Measurements from ENCODE around the gene ANKRD17.

ANKRD17 gene

GRCh38 chr4:73197220-73197619 is 61.4 kb downstream of the ANKRD17 start:
- DNase-seq: no peak

- no peak for DNase-seq
Observed at GRCh38 chr4:73194064-73194463, 64.5 kb downstream of the ANKRD17 start.

DNA sequence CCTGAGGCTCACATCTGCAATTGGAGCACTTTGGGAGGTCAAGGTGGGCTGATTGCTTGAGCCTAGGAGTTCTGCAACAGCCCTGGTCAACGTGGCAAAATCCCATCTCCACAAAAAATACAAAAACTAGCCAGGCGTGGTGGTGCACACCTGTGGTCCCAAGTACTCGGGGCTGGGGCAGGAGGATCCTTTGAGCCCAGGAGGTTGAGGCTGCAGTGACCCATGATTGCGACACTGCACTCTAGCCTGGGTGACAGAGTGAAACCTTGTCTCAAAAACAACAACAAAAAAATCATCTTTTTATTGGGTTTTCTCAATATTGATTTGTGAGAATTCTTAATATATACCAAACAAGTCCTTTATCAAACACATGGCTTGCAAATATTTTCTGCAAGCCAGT is 64.9 kb downstream of the ANKRD17 start:
- DNase-seq: no peak

- DNase-seq: no peak
Observed at GRCh38 chr4:73193155-73193554, 65.4 kb downstream of the ANKRD17 start.

GRCh38 chr4:73189274-73189810 is 69.3 kb downstream of the ANKRD17 start:
- DNase-seq: no peak

DNA sequence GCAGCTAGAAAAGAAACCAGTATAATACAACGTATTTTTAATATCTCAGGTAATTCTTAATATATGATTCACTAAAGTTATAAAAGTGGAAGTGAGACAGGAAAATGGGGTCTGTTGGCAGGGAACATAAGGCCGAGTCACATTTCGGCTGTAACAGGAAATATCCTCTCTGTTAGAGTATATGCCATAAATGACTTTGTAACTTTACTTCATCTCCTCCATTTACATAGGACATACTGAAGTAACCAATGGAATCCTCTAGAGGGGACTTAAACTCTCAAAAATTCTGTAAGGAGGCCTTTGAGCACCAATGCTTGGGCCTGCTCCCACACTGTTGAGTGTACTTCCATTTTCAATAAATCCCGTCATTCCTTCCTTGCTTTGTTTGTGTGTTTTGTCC is 71.3 kb downstream of the ANKRD17 start:
- no peak for DNase-seq

GRCh38 chr4:73185903-73186302 is 72.7 kb downstream of the ANKRD17 start:
- no peak for DNase-seq

DNA sequence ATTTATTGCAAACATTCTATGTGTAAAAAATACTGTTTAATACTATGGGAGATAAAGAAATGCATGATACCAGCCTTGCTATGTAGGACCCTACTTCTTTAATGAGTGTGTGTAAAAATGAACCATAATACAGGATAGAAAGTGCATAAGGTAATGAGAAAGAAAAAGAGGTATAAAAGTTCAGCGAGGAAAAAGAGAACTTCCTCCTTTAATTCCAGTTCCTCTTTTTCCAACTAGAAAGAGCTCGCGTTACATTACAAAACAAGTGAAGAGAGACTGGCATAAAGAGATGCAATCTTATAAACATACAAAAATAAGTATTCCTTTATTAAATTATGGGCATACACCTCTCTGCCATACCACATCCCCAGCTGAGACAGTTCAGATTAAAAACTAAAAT is 77.4 kb downstream of the ANKRD17 start:
- DNase-seq: no peak

GRCh38 chr4:73178389-73178788 is 80.2 kb downstream of the ANKRD17 start:
- no peak for DNase-seq

- DNase-seq: no peak
Observed at GRCh38 chr4:73172161-73172560, 86.4 kb downstream of the ANKRD17 start.

DNA sequence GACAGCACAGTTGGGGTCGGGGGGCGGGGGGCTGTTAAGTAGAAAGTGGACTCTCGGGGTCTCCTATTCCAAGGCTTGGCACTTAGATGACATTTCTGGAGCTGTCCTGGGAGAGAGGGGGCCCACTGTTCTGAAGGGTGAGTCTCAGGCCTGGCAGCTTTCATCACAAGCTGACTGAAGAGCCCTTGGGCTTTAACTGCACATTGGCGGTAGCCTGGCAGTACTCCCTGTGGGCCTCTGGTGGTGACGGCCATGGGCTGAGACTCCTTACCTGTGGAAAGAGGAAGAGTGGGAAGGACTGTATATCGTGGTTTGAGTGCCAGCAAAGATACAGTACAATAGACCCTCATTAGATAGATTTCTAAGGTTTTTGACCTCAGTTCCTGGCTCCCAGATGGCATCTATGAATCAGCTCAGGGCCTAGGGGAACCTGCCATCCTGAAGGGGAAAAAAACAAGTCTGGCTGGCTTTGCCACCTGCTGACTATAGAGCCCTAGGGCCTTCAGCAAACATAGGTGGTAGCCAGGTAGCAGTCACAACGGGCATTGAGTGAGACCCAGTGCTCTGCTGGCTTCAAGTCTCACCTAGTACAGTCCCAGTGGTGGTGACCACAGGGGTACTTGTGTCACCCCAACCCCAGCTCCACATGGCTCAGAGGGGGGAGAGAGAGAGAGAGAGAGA is 87.9 kb downstream of the ANKRD17 start:
- no peak for DNase-seq

DNA sequence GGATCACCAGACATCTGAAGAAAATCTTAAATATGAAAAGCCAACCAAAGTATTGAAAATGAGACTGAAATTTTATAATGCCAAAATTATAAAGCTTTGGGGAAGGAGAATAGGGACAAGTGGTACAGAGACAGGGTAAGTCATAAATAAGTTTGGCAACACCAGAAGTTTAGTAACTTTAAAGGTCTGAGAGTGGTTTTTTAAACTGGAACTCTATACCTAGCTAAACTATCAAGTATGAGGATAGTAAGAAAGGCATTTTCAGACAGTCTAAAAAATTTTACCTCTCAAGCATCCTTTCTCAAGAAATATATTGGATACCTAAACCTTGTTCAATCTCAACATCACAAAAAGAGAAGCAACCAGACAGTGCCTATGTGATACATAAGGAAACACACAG is 92.4 kb downstream of the ANKRD17 start:
- DNase-seq: no peak

DNA sequence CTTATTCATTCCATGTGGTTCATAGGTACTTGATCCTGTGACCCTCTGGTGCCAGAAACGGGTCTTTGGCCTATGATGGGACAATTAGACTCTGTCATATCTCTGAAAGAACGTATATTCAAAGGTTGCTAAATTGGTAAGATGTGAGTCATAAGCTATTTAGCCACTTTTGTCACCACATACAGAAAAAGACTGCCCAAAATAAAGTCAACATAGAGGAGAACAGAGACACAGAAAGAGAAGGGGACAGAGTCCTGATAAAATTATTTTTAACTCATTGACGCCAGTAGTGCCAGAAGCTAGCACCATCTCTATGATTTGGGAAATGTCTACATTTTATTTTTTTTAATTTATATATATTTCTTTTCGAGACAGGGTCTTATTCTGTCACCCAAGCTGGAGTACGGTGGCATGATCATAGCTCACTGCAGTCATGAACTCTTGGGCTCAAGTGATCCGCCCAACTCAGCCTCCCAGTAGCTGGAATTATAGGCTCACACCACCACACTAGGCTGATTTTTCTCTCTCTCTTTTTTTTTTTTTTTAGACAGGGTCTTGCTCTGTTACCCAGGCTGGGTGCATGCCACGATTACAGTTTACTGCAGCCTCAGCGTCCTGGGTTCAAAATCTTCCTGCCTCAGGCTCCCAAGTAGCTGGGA is 96.9 kb downstream of the ANKRD17 start:
- DNase-seq: no peak

- DNase-seq: no peak
Observed at GRCh38 chr4:73156394-73156793, 102.2 kb downstream of the ANKRD17 start.

DNA sequence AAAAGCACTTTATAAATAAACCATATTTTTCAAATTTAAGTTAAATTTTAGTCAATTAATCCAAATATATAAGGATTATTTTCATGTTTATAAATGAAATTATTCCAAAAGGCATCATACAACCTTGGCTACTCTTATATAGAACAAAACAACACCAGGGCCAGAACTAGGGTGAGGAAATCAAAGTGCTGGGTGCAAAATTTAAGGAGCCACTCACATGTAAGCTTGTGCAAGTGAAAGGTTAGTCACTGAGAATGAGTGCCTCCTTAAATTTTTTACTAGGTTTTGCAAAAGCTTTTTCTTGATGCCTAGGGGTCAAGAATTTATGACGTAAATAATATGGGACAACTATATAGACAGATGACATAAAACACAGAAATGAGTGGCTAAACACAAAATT is 105.7 kb downstream of the ANKRD17 start:
- no peak for DNase-seq

DNA sequence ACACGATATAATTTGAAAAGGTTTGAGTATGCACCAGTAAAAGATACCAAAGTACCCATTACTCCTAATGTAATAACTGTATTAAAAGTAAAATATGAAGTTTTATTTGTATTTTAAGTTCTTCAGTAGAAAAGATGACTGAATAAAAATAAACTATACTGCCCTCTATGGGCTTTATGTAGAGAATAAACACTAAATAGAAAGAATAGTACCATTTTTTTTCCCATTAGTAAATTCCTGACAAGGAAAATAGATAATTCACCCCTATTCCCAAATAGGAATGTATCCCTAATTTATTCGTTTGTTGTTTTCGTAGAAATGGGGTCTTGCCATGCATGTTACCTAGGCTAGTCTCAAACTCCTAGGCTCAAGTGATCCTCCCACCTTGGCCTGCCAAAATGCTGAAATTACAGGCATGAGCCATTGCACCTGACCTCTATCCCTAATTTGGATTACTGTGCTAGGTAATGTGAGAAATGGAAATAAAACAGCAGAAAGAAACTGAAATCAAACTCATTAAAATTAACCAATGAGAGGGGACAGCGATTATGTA is 115.5 kb downstream of the ANKRD17 start:
- no peak for DNase-seq

- DNase-seq: no peak
Observed at GRCh38 chr4:73139991-73140390, 118.6 kb downstream of the ANKRD17 start.

DNA sequence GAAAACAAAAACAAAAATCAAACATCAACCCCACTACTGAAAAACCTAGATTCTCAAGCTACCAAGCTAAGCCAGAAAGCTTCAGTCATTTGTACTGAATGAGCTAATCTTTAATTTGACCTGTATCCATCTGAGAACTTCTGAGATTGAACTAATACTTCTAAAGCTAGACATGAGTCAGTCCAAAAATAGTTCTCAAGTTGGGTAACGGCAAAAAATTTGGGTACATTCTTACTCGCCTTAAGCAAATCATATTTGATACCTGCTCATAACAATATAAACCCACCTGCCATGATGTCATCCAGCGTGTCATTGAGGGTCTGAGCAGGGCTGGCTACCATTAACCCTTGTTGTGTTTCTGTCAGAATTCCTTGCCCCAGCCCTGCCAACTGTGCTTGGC is 119.4 kb downstream of the ANKRD17 start:
- DNase-seq: no peak

DNA sequence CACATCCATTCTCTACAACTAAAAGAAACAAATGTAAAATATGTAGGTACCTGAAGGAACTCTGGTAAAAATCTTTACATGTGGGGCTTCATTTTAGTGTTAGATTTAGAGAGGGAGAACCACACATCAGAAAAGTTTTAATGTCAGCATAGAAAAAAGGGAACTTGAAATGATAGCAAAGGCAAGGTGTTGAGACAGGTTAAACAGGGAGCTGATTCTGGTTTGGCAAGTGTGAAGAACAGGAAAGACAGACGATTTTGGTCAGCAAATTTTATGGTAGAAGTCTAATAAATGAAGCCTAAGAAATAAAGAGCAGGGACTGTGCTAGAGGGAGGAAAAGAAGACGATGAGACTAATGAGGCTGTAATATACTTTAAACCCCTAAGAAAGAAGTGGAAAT is 121.5 kb downstream of the ANKRD17 start:
- DNase-seq: no peak

- no peak for DNase-seq
Observed at GRCh38 chr4:73133784-73134183, 124.8 kb downstream of the ANKRD17 start.

DNA sequence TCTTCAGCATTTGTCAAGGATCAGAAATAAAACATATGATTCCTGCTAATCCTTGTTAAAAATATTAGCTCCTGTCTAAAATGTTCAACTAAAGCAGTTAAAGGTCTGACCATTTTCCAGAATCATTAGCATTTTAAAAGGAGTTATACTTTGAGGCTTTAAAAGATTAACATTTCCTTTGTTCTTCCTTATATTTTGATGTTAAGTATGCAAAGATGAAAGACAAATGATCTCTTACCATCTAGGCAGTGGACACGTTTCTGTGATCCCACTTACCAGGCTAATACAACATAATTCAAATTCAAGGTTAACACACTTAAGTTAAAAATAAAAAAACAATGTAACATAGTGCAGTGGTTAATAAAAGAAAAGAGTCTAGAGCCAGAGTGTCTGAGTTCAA is 127.3 kb downstream of the ANKRD17 start:
- DNase-seq: no peak

DNA sequence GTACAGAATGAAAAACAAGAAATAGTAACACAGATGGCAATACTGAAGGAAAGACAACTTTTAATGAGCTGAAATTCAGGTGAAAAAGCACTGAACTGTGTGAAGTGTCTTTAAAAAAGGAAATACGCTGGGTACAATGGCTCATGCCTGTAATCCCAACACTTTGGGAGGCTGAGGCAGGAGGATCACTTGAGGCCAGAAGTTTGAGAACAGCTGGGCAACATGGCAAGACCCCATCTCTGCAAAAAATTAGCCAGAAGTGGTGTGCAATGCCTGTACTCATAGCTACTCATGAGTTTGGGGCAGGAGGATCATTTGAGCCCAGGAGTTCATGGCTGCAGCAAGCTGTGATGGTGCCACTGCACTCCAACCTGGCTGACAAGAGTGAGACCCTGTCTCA is 129.3 kb downstream of the ANKRD17 start:
- DNase-seq: no peak

DNA sequence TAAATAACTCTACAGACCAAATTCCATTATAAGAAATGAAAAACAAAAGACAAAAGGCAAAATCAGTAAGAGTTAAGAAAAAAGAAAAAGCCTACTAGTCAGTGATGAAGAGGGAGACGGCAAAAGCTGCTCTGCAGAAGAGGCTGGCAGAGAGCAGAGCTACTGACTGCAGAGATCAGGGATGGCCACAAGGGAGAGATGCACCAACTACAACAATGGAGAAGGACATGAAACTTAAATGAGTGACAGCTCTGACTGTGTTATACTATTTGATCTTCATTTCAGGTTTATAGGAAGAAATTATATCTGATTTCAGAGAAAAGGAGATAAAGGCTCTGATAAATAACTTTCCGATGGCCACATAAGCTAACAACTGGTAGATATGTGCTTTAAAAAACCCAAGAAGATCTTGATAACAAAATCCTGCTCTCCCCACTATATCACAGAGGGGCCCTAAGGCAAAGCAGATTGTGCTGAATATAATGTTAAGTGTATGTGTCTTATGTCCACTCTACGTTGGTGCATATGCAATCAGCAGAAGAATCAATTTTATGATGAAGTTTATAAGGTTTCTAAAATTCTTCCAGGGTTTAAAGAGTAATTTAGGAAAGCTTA is 130.7 kb downstream of the ANKRD17 start:
- DNase-seq: no peak

DNA sequence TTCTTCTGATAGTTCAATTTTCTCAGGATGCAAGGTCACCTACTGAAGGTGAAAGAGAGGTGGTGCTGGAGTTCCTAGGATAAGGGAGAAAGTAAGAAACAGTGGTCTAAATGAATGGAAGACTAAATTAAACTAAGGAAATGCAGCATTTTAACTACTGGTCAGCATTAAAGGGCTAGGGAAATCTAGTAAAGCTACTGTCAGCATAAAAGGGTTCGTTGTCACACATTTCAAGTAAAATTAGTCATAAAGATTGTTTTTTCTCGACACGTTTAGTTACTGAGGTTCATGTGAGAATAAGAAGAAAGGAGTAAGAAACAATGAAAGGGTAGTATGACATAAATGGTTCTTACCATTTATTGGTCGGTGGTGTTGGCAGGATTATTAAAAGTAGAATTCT is 149.1 kb downstream of the ANKRD17 start:
- no peak for DNase-seq
